ENCODE results near the gene ST13.
"Not testable (repeated sequence)": the region's sequence is repeated elsewhere in the genome, so short reads cannot be mapped to it uniquely, and the experiment has no call there.

Gene ST13

DNA sequence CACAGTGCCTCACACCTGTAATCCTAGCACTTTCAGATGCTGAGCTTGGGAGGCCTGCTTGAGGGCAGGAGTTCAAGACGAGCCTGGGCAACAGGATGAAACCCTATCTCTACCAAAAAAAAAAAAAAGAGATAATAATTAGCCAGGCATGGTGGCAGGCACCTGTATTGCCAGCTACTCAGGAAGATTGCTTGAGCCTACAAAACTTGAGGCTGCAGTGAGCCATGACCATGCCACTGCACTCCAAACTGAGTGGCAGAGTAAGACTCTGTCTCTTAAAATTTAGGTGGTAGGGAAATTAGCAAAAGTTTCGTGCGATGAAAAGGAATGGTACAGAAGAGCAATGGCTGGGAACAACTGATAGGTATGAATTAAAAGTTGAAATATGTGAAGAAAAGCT lies 18.0 kb downstream of the ST13 start:
- no peak for DNase-seq (ENCODE audit: low spot score)

DNA sequence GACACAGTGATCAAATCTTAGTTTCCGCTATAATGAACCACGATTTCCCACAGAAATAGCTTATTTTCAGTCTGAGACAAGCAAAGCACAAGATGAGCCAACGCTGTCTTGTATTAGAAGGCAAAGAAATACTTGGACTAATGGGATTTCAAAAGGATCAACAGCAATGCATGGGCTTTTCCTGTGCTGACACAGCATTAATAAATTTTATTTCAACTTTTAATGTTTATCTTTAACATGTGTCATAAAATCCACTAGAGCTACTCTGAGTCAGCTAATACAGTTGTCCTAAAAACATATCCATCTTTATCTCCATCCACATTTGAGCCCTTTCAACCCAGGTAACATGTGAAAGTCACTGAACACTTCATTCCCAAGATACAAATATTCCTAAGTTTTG lies 21.8 kb downstream of the ST13 start:
- no peak for DNase-seq (ENCODE audit: low spot score)

- no peak for DNase-seq (ENCODE audit: low spot score)
Observed at GRCh38 chr22:40829131-40829530, 27.3 kb downstream of the ST13 start.

DNA sequence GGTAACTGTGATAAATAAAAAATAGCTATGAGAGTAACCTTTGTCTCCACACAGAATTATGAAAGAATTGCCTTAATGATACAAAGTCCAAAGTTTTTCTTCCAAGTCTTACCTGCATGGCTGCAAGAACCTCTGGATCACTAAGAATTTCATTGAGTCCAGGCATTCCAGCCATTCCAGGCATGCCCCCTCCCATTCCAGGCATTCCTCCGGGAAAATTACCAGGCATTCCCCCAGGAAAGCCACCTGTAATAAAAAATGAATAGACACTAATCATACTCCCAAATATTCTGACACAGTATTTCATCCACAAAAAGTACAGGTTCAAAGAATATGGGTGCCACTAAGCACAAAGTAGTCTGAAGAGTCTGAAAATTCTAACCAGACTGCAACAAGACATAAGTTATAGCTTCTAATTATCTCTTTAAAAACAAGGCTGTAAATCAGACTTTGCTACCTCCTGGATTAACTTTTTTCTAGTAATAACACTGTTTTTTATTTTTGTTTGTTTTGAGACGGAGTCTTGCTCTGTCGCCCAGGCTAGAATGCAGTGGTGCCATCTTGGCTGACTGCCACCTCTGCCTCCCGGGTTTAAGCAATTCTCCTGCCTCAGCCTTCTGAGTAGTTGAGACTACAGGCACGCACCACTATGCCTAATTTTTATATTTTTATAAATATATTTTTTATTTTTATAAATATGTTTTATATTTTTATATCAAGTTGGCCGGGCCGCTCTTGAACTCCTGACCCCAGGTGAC lies 29.3 kb downstream of the ST13 start:
- no peak for DNase-seq (ENCODE audit: low spot score)

- not testable (repeated sequence) for DNase-seq (ENCODE audit: low spot score)
Observed at GRCh38 chr22:40826292-40826691, 30.1 kb downstream of the ST13 start.

- no peak for DNase-seq (ENCODE audit: low spot score)
Observed at GRCh38 chr22:40823426-40823825, 33.0 kb downstream of the ST13 start.

GRCh38 chr22:40819599-40820140 lies 36.8 kb downstream of the ST13 start:
- peak; percentile 1 for DNase-seq (ENCODE audit: low spot score)

GRCh38 chr22:40818747-40819598 lies 37.5 kb downstream of the ST13 start, which contains the start of gene SLC25A17:
TSS of gene SLC25A17 (minus strand) at chr22:40819346. CDS start at chr22:40819248, 98 bp downstream.
- peak; percentile 85 for DNase-seq (ENCODE audit: low spot score)

GRCh38 chr22:40818192-40818746 lies 38.2 kb downstream of the ST13 start:
- peak; percentile 14 for DNase-seq (ENCODE audit: low spot score)

GRCh38 chr22:40817737-40818136 lies 38.7 kb downstream of the ST13 start:
- no peak for DNase-seq (ENCODE audit: low spot score)

DNA sequence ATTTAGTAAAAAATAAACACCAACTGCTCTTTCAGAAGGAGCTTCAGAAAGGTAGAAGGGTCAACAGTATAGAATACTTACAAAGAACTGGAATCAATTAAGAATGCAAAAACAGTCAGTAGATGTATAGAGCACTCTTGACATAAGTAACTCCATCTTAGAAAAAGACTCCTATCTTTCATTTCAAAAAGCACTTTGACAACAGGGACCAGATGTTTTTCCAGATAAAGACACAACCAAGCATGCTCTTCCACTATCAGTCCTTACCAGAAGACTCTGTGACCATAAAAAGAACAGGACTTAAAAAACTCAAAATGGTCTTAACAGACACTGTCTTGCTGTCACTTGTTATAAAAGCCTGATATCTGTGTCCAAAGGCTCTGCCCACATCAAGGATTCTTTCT lies 42.5 kb downstream of the ST13 start:
- DNase-seq (ENCODE audit: low spot score): no peak

DNA sequence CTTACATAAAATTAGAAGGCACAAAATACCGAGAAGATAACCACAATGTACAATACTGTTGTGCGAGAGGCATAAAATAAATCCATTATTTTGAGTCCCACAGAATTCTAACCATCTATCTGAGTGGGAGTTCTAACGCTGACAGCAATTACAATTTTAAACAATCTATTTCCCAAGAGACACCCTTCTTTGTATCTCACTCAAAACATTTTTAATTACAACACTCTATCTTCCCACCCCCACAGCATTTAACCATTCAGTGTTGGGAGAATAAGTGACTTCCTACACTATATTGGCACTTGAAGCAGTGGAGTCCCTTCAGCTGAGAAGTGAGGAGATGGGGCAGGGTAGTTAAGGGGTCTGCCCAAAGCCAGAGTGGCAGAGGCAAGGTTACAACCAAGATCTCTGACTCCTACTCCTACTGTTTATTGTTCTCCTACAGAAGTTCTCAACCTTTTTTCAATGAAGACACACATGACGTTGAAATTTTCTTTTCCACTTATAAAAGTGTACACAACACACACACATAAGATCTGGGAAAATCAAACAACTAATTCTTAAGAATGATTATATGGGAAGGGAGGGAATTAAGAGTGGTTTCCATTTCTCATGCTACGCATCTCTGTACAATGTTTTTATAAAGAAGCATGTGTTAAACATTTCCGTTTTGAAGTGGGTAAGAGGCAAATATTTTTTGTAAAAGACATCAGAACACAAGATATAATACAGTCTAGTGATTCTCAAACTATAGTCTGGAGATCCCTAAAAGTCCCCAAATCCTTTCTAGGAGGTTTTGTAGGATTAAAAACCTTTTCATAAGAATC lies 48.2 kb downstream of the ST13 start:
- DNase-seq (ENCODE audit: low spot score): no peak

DNA sequence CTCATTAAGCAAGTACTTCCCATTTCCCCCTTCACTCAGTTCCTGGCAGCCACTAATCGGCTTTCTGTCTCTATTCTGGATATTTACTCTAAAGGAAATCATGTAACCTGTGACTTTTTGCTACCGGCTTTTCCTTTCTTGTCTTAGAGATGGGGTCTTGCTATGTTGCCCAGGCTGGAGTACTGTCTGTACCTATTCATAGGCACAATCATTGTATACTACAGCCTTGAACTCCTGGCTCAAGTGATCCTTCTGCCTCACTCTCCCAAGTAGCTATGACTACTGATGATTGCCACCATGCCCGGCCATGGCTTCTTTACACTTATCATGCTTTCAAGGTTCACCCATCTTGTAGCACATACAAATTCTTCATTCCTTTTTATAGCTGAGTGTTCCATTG lies 49.7 kb downstream of the ST13 start:
- no peak for DNase-seq (ENCODE audit: low spot score)

DNA sequence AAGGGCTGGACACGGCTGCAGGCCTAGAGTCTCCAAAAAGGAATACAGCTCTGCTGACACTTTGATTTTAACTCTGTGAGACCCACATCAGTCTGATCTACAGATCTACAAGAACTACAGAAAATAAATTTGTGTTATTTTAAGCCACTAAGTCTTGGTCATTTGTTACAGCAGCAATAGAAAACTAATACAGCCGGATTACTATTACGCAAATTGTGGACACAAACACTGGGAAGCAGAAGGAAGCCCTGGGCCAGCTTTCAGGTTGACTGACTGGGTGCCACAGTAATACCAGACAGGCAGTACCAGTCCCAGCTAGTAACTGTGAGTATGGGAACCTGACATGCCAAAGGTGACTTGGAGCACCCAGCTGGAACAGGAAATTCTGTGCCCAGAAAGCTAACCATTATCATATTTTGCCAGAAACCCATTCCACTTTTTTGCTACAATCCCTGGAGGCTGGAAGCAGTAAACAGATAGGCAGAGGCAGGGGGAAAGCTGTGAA lies 50.7 kb downstream of the ST13 start:
- no peak for DNase-seq (ENCODE audit: low spot score)

- DNase-seq (ENCODE audit: low spot score): no peak
Observed at GRCh38 chr22:40805239-40805638, 51.2 kb downstream of the ST13 start.

GRCh38 chr22:40803321-40803720 lies 53.1 kb downstream of the ST13 start:
- no peak for DNase-seq (ENCODE audit: low spot score)

GRCh38 chr22:40799008-40799407 lies 57.4 kb downstream of the ST13 start:
- no peak for DNase-seq (ENCODE audit: low spot score)

GRCh38 chr22:40797427-40797826 lies 59.0 kb downstream of the ST13 start:
- DNase-seq (ENCODE audit: low spot score): no peak

DNA sequence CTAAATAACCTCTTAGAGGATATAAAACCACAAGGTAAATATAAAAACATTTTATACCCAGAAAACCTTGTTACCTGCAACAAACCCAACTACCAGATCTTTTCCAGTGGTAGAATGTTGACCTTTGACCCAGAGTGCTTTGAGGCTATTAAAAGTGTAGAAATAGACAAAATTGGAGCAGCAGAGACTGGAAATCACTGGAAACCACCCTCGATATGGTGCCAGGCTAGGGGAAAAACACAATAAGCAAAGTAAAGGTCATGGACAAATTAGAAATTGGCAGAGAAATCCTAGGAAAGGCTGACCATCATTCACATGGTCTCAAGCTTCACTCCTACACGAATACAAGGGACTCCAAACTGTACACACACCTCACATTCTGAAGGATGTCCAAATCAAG lies 64.0 kb downstream of the ST13 start:
- no peak for DNase-seq (ENCODE audit: low spot score)

DNA sequence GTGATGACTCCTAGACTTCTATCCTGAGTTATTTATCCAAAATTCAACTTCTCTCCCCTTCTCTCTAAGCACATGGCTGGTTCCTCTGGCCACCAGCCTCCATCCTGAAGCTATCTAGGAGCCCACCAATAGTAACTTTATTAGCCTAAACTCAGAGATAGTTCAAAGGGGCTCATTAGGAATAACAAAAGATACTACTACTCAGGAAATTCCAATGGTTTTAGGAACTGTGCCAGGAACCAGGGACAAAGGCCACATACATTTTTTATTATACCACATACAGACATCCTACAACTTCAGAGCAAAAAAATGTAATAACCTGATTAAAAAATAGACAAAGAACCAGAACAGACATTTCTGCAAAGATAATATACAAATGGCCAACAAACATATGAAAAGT lies 65.2 kb downstream of the ST13 start:
- no peak for DNase-seq (ENCODE audit: low spot score)

- no peak for DNase-seq (ENCODE audit: low spot score)
Observed at GRCh38 chr22:40789131-40789530, 67.3 kb downstream of the ST13 start.

GRCh38 chr22:40782521-40782920 lies 73.9 kb downstream of the ST13 start:
- DNase-seq (ENCODE audit: low spot score): no peak

All from CD4-positive, alpha-beta T cell treated with Interleukin-15 for 4 hours (primary cell).